ENCODE data around the gene SCNN1A. TPM values are rescaled to one million over a fixed set of nuclear protein-coding genes. Genes with fewer than 3 reads are reported as not detected.

The SCNN1A gene
- total RNA-seq, 1 experiment from 2014 or later: 111 TPM

DNA sequence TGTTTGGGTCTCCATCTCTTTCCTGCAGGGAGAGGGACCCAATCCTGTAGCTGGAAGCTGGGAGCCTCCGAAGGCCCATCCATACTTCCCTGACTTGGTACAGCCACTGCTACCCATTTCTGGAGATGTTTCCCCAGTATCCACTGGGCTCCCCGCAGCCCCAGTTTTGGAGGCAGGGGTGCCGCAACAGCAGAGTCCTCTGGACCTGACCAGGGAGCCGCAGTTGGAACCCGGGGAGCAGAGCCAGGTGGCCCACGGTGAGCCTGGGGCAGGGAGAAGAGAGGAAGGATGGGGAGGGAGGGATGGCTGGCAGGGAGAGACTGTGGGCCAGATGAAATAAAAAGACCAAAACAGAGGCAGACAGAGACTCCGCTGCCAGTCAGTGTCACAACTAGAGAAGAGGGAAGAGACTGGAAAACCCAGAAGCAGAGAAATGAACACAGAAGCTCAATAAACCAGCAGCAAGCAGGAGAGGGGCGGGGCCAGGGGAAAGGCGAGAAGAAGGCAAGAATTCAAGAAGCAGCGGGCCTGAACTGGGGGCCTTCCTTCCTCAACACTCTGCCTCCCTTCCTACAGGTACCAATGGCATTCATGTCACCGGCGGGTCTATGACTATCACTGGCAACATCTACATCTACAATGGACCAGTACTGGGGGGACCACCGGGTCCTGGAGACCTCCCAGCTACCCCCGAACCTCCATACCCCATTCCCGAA lies 14.9 kb upstream of the SCNN1A start:
- Mint-ChIP-seq H3K27me3 (ENCODE audit: low read depth) (peaks cover 8% of the 10 kb centered on the region), H3K9me3 (no peaks in the 10 kb centered on the region), H3K4me3 (no peak overlapping the region), H3K27ac (no peak overlapping the region), H3K4me1 (peaks cover 23 to 24% of the 10 kb centered on the region in 2 experiments), H3K36me3 (ENCODE audit: insufficient read depth in 1 of 3, low read depth in 3 of 3) (no peaks in the 10 kb centered on the region)
- DNase-seq: no peak
- Histone ChIP-seq H3K4me1 (ENCODE audit: insufficient read depth, low read length) (no peaks in the 10 kb centered on the region), H3K23me2 (ENCODE audit: insufficient read length, low read depth, low read length, poor library complexity, severe bottlenecking) (no peaks in the 10 kb centered on the region), H2BK120ac (ENCODE audit: low read depth, low read length, poor library complexity, severe bottlenecking) (no peak overlapping the region), H3K9ac (ENCODE audit: extremely low read depth, insufficient read length, low read length) (no peak overlapping the region), H3K4me2 (ENCODE audit: insufficient read depth, insufficient read length, low read length) (no peak overlapping the region), H2AK5ac (ENCODE audit: insufficient read length, low read length) (no peak overlapping the region), H2BK5ac (ENCODE audit: insufficient read length, low read length) (no peak overlapping the region), H3K18ac (ENCODE audit: insufficient read length, low read depth, low read length) (no peak overlapping the region), H3K14ac (ENCODE audit: insufficient read depth, low read length) (no peak overlapping the region), H3T11ph (ENCODE audit: low read length) (no peak overlapping the region), H2BK20ac (ENCODE audit: low read depth, low read length, poor library complexity, severe bottlenecking) (no peak overlapping the region), H3K9me3 (ENCODE audit: control insufficient read depth, low read depth, low read length) (no peaks in the 10 kb centered on the region), H4K8ac (replicated peaks; ENCODE audit: insufficient read length, low read depth, low read length) (no peak overlapping the region), H2AFZ (ENCODE audit: low read length) (no peak overlapping the region), H3K79me2 (ENCODE audit: insufficient read depth, low read length) (no peaks in the 10 kb centered on the region), H4K20me1 (ENCODE audit: control insufficient read depth, insufficient read depth, insufficient read length) (no peaks in the 10 kb centered on the region), H3K27me3 (ENCODE audit: insufficient read depth, low read length) (no peaks in the 10 kb centered on the region), H2BK12ac (ENCODE audit: insufficient read length, low read depth, low read length) (no peak overlapping the region), H3K23ac (ENCODE audit: insufficient read length, low read depth, low read length) (no peak overlapping the region), H3K4ac (ENCODE audit: low read depth, low read length) (no peak overlapping the region), H3K56ac (ENCODE audit: insufficient read length, low read depth, low read length) (no peak overlapping the region), H3K27ac (ENCODE audit: insufficient read length, low read depth, low read length) (no peak overlapping the region), H2BK15ac (ENCODE audit: low read depth, low read length) (no peak overlapping the region), H4K91ac (ENCODE audit: insufficient read length, low read depth, low read length) (no peak overlapping the region), H4K5ac (ENCODE audit: insufficient read length, low read depth, low read length) (no peak overlapping the region), H3K79me1 (ENCODE audit: insufficient read depth, low read depth, low read length, poor library complexity, severe bottlenecking) (no peaks in the 10 kb centered on the region)
- WGBS (ENCODE audit: extremely low coverage, insufficient read length, low lambda C conversion rate): no CpG with 5 or more reads among the region's 15 CpGs
- TF ChIP-seq, protein P1, sequence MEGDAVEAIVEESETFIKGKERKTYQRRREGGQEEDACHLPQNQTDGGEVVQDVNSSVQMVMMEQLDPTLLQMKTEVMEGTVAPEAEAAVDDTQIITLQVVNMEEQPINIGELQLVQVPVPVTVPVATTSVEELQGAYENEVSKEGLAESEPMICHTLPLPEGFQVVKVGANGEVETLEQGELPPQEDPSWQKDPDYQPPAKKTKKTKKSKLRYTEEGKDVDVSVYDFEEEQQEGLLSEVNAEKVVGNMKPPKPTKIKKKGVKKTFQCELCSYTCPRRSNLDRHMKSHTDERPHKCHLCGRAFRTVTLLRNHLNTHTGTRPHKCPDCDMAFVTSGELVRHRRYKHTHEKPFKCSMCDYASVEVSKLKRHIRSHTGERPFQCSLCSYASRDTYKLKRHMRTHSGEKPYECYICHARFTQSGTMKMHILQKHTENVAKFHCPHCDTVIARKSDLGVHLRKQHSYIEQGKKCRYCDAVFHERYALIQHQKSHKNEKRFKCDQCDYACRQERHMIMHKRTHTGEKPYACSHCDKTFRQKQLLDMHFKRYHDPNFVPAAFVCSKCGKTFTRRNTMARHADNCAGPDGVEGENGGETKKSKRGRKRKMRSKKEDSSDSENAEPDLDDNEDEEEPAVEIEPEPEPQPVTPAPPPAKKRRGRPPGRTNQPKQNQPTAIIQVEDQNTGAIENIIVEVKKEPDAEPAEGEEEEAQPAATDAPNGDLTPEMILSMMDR (conservative IDR thresholded peaks at IDR 0.05): no peak

All from H9 (cell line).